CD1c-positive myeloid dendritic cell (primary cell): Measurements from ENCODE around the gene BTBD17.

Source experiments
- DNase-seq: peaks from one replicate; pipeline ENCODE4 v3.0.0-alpha.2; 2016; ENCODE audit errors: extremely low spot score

BTBD17 gene

DNA sequence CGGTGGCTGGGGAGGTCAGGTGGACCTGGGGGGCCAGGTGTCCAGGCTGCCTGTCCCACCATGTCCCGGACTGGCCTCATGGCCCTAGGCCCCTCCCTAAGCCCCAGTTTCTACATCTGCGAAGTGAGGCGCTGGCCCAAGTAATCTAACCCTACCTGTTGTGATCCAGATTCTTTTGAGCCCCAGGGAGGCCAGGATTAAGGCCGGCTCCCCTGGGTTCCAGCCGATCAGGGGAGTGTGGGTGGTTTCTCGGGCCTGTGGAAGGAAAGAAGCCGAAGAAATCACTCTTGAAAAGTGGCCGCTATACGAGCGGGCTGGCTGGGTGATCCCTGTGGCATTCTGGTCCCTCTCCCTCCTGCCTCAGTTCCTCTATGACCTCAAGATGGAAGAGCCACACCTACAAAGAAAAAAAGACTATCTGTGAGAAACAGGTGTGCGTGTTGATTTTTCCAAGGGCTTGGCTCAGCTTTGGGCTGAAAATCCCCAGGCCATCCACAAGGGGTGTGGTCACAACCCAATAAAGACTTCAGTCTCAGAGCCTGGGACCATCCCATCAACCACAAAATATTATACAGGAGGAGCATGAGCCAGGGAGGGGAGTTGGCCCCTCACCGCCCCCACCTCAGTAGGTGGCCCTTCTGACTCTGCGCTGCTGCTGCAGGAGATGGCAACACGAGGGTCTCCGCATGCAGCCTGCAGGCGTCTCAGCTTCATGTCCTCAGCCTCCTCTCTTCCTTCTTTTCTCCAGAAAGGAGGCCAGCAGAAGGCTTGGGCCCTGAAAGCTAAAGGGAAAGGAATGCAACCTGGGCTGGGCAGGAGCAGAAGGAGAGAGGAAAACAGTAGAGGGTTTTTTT, 25.9 kb upstream of the BTBD17 start:
- no peak for DNase-seq

DNA sequence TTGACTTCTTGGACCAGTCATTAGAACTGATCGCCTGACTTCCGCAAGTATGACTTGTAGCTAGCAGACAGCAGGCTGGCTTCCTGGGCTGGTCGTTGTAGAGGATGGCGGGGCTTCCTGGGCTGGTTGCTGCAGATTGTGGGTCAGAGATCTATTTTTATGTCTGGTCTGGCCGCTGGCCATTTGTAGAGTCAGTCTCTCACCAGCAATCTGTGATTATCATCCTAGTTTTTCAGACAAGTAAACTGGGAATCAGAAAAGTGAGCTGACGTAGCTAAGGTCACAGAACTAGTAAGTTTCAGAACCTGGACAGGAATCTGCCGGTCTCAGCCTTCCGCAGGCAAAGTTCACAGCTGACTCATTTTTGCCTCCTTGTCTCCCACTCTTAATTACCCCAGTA, 24.7 kb upstream of the BTBD17 start:
- peak; percentile 11 for DNase-seq

DNA sequence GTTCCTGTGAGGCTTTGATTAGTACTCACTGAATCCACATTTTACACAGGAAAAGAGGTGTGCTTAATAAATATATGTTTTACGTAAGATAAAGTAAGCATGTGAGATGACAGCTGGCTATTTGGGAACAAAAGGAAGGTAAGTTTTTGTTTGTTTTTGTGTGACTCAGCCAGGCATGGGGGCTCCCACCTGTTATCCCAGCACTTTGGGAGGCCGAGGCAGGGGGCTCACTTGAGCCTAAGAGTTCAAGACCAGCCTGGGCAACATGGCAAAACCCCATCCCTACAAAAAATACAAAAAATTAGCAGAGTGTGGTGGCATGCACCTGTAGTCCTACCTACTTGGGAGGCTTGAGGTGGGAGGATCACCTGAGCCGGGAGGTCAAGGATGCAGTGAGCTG, 23.5 kb upstream of the BTBD17 start:
- no peak for DNase-seq

DNA sequence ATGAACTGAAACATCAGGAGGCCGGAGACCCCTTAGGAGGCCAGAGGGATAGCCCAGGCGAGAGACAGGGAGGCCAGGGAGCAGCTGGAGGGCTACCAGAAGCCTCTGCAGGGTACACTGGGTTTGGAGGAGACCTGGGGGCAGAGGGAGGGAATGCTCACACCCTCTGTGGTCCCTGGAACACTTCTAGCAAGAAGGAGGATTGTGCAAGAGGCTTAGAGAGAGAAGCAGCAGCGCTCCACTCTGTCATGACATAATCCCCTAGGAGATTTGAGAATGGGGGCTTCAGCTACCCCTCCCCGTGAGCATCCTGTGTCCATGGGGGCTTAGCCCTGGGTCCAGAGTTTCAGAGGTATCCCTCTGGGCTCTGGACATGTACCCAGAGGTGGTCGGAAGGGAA, 21.5 kb upstream of the BTBD17 start:
- no peak for DNase-seq

DNA sequence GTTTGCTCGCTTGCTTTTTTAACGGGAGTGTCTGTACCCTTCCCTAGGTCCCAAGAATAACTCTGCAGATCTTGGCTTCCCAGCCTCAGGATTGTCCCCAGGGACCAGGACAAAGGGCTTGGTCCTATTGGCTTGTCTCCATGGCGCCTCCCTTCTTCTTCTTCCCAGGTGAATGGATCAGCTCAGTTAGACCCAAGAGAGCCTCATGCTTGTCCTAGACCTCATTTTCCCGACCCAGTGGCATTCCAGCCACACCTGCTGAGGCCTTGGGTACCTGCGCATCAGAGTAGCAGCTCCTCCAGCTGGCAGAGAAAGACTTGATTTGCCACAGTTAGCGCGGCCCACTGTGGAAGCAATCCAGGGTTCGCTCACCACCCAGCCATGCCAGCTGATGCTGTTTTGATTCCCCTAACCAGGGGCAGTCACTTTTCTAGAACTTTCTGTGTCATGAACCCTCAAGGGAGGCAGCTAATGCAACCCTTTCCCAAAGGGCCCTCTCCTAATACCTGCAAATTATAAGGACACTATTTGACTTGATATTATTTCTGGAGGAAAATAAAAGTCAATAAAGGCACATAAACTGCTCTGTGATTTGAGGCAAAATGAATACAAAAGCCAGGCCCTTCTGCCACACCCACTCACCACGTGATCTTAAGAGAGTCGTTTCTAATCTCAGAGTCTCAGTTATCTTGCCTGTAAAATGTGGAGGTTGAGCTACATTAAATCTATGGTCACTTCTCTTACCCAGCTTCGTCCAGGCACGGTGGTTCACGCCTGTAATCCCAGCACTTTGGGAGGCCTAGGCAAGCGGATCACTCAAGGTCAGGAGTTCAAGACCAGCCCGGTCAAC, 19.5 kb upstream of the BTBD17 start:
- no peak for DNase-seq

DNA sequence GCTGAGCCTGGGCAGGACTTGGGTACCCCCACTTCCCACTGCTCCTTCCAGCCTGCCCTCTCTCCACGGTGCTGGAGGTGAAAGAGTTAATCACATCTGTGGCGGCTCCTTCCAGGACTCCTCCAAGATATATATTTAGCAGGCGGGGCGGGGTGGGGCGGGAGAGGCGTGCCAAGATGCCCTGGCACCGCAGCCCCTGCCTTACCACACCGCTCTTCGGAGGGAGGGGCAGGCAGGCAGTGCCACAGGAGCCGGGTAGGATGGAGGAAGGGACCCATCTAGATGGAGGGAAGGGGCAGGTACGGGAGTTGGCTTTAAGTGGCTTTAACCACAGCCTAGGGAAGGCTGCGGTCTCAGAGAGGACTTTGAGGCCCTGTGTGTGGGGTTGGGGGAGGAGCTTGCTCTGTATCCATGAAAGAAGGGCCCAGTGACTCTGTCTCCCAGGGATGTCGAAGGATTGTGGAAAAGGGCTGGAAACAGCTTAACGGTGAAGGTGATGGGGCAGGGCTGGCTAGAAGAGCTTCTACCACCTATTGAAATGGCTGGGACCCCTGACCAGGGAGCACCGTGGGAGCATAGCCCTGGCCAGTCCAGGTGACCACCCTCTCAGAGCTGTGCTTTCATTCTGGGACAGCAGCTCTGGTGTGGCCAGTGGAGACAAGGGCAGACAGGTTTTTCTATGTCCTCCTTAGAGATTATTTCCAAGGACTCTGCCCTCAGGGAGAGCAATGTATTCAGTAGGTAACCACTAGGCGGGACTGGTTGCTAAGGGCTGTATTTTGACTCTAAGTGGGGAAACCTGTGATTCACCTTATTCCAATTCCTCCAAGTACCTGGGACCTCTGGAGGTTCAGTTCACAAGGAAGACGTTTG, 18.7 kb upstream of the BTBD17 start:
- no peak for DNase-seq

DNA sequence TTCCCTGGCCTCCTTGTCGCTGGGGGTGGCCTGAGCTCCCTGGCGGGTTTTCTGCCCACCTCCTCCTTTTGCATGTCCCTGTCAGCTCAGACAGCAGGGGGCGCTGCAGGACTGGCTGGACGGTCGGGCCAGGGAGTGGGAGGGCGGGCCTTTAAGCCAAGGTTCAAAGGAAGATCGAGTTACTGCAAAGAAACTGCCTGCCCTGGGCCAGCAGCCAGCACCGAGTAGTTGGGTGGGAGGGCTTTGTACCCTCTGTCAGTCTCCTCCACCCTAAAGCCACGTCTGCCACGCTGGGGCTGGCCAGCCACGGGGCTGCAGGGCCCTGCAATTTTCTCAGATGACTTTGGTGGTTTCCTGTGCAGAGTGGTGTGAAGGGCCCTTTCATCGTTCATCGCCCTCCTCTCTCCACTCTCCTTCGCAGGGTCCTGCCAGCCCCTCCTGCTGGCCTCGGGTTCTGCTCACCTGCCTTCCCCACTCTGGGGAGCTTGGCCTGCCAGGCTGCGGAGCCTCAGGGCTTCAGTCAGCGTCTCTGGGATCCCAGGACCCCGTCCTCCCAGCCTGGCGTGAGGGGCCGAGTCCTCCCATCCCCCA, 17.9 kb upstream of the BTBD17 start:
- DNase-seq = peak; percentile 93

DNA sequence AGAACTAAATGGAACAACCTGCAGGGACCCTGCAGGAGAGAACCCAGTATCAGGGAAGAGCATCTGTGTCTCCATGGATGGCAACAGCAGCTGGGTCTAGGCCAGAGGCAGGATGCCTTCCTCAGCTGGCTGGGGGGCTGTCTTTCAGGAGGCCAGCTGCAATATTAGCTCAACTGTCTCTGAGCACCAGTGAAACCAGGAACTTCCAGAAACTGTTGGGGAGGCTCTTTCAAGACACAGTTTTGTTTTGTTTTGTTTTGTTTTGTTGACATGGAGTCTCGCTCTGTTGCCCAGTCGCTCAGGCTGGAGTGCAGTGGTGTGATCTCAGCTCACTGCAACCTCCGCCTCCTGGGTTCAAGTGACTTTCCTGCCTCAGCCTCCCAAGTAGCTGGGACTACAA, 13.2 kb upstream of the BTBD17 start:
- DNase-seq = peak; percentile 43

DNA sequence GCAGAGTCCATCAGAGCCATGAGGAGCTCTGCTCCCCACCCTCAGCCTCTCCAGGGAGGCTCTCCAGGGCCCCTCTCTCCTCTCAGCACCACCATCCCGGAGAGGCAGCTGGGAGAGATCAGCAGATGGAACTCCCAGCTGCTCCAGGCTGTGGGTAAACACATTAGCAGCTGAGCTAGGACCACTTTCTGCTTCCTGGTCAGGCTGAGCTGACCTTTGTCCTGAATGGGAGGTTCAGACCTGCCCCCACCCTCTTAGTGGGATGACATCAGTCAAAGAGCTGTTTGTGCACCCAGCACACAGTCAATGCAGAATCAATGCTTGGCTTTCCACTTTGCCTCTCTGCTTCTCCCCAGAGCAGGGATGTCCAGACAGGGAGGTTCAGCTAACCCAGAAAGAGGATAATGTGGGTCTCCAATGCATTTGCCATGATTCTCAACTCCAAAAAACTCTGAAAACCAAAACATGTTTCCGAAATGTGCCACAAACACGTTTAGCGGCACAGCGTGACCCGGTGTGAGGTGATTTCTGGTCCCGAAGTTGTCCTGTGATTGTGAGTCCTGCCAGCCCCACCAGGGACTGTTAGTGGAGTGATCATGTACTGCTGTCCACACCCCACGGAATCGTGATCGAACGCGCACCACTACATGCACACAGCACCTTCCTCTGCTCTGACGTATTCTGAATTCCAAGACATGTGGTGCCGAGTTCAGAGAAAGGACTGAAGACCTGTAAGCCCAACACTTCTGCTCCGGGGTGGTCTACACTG, 12.4 kb upstream of the BTBD17 start:
- no peak for DNase-seq

DNA sequence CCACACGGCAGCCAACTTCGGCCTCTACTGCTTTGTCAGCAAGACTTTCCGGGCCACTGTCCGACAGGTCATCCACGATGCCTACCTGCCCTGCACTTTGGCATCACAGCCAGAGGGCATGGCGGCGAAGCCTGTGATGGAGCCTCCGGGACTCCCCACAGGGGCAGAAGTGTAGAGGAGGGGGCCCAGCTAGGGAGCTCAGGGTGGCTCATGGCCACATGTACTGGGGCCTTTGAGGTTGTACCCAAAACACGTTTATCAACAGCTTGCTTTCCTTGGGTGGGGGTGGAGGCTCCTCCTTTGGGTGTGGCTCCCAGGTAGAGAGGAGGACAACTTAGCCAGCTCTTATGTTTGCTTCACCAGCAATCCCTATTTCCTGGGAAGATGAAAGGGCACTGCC, 10.8 kb upstream of the BTBD17 start:
- no peak for DNase-seq

DNA sequence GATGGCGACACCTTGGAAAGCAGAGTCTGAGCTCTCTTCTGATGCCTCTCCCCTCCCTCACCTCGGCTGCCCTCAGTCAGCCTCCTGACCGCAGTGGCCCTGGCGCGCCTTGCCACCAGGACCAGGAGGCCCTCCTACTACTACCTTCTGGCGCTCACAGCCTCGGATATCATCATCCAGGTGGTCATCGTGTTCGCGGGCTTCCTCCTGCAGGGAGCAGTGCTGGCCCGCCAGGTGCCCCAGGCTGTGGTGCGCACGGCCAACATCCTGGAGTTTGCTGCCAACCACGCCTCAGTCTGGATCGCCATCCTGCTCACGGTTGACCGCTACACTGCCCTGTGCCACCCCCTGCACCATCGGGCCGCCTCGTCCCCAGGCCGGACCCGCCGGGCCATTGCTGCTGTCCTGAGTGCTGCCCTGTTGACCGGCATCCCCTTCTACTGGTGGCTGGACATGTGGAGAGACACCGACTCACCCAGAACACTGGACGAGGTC, 10.0 kb upstream of the BTBD17 start:
- DNase-seq = no peak

DNA sequence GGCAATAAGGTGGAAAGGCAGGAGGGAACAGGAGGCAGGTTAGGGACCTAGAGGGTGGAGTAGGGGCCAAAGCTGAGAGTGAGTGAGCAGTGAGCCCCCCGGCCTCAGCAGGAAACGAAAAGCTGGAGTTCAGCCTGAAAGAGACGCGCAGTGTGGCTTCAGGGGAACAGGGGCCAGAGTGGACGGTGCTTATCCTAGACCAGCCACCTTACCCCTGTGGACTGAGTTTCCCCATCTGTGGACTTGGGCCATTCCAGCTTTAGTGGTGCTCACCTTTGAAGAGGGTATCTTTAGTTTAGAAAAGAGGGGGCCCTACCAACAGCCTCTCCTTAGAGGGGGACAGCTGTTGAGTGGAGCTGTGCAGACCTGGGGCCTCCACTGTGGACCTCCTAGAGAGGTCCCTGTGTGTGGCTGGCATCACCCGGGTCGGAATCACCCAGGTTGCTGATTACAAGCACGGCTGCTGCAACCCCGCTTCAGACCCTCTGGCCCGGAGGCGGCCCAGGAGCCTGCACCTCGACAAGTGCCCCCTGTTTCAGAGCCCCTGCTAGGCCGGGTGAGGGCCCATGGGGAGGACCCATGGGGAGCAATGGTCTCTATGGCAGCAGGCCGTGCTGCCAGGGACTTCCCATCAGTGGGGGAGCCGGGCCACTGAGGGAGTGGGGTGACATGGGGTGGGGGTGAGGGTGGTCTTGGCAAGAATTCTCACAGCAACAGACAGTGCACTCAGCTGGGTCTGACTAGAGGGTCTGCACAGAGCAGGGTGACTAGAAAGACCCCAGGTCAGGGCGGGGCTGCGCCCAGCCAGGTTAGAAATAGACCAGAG, 8.2 kb upstream of the BTBD17 start:
- no peak for DNase-seq

DNA sequence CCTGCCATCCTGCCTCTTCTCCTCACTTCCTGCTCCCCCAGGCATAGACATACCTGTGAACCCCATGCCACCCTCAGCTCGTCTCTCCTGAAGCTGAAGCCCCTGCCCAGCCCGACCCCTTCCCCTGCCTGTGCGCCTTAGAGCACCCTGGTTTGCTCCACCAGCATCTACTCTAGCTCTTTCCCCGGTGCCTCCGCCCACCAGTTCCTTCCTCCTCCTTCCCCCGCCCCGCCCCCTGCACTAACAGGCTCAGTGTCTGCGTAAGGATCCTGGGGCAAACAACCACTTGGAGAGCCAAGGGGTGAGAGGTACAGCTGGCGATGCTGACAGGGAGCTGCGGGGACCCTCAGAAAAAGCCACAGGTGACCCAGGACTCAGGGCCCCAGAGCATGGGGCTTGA, 7.6 kb upstream of the BTBD17 start:
- DNase-seq = peak; percentile 78

DNA sequence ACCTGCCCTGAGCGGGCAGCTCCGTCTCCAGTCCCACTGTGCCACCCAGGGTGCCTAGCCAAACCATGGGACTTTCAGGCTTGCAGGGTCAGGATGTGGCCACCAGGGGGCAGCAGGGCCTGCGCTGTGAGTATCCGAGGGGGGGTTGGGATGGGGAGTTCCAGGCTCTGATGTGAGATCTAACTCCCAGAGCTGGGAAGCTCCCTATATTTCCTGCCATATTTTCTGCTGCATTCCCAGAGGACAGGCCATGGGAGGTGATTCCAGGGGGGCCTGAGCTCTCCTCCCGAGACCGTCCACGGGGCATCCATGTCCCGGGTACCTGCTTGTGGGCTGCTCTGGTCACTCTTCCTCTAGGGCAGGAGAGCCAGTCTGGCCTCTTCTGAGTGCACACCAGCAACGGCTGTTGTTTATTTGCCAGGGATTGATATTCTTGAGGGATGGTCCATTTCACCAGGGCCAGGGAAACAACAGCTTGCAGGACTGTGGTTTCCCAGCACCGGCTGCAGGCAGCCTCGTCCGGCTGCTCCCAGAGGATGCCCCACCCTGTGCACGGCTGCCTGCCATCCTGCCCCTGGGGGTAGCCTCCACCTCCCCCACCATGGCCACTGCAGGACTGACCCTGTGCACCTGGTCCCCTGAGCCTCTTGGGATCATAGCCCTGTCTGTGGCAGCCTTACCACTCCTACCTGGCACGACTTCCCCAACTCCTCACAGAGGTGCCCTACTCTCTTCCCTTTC, 6.8 kb upstream of the BTBD17 start:
- peak; percentile 84 for DNase-seq

DNA sequence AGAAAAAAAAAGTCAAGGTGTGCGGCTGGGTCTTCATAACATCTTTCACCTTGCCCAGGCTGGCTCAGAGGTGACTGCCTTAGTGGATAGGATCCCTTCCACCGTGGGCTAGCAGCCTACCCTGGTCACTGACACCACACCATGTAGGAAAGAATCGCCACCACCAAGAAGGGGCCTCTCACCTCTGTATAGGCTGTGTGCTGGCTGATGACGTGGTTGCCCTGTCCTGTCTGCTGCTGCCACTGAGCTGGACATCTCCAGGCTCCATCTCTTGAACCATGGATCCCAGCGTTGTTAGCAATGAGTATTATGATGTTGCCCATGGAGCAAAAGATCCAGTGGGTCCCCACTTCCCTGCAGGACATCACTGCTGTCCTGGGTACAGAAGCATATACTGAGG, 5.5 kb upstream of the BTBD17 start, which contains the start of gene GPR142:
Gene GPR142, plus strand, starts transcription at position 301 of the 400 bp plus-strand sequence. CDS start 2,035 bp downstream, outside the sequence.
- no peak for DNase-seq

DNA sequence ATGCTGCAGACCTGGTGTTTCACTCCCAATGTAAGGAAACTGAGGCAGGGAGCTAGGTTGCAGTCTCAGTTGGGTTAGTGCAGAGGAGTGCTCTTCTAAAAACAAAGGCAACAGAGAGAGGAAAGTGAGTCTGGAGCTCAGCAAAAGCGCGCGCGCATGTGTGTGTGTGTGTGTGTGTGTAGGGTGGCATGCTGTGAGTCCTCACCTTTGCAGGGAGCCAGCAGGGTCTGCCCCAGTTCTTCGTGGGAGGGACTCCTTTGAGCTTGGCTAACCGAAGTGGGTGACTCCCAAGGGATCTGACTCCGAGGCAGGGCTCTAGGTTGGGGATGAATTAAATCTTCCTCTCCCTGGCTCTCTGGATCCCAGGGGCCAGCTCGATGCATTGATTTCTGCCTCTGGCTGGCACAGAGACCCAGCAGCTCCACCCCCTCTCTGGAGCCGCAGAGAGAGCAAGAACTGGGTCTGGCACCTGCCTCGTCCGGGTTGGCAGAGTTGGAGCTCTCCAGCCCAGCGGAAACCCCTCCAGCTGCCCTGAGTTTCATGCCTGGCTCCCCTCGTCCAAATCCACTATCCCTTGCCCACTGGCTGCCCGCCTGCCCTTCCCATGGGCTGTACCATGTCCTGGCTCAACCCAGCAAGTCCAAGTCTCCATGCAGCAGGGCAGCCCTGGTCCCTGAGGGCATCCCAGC, 1.3 kb upstream of the BTBD17 start:
- no peak for DNase-seq

DNA sequence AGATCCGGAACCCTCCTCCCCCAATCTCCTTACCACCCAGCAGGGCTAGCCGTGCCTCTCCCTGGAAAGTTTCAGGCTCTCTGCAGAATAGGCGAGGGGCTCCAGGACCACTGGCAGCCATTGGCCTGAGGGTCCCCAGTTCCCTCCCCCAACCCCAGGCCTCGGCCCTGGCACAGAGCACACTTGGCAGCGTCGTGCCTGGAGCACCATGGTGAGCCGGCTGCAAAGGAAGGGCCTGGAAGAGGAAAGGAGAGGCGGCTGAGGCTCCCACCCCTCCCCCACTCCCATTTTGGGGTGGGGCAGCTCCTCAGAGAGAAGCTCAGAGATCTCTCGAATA, 369 bp upstream of the BTBD17 start:
- no peak for DNase-seq

DNA sequence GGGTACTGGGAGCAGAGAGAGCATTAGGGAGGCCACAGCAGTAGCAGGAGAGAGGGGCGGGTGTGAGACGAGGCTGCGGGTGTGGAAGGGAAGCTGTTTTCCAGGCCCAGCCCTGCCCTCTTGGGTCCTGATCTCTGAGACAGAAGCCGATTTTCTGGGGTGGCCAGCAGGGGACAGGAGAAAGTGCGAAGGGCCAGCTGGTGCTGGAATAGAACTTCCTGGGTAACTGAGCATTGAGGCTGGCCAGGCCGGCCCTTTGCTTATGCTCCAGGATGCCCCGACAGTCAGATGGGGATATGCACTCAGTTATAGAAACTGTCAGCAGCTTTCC, 804 bp downstream of the BTBD17 start:
- DNase-seq = no peak

DNA sequence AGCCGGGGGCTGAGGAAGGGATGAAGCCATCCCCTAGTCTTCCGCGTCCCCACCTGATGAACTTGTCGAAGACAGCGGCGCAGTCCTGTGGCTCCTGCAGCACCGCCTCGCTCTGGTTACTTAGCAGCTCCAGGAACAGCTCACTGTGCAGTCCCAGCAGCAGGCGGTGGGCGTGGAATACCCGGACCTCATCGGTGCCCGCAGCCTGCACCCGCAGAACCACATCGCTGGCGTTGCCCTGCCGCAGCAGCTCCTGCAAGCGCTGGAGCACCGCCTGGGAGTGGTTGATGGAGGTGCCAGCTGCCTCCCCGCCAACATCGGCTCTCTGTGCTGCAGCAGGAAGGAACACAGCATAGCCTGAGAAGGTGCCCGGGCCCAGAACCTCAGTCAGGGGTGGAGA, 1.8 kb downstream of the BTBD17 start:
- DNase-seq = no peak
